ENCODE data around the gene DAAM2. TPM values are rescaled to one million over a fixed set of nuclear protein-coding genes. Genes with fewer than 3 reads are reported as not detected.

DAAM2 gene
- polyA plus RNA-seq, 3 donors: 24.2 to 30.9 (median 30.6) TPM

- DNase-seq (ENCODE audit: extremely low read depth in 1 of 11, low read depth in 9 of 11, low spot score in 4 of 11): no peak
These were observed 14.5 kb upstream of the DAAM2 start for GRCh38 chr6:39777661-39778060.

- DNase-seq (ENCODE audit: extremely low read depth in 1 of 11, low read depth in 9 of 11, low spot score in 4 of 11): no peak
These were observed 13.5 kb upstream of the DAAM2 start for GRCh38 chr6:39778581-39779255.

DNA sequence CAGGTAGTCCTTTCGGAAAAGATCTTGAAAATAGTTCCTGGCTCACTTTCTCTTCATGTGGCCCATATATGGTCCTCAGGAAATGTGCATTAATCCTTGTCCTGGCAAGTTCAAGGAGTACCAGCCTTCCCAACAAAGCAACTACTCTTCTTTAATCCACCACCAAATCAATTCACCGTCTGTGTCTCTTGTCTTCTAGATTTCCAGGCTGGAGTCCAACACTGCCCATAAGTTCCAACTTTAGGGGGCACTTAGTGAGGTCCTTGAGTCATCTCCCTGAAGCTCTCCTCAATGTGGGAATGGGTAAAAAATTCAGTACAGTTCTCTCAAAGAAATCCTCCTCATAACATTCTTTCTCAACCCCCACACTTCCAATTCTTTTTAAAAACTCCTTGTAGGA, 6.9 kb upstream of the DAAM2 start:
- DNase-seq (ENCODE audit: extremely low read depth in 1 of 11, low read depth in 9 of 11, low spot score in 4 of 11): no peak

- no peak for DNase-seq (ENCODE audit: extremely low read depth in 1 of 11, low read depth in 9 of 11, low spot score in 4 of 11)
These were observed 5.5 kb upstream of the DAAM2 start for GRCh38 chr6:39786649-39787048.

- DNase-seq (ENCODE audit: extremely low read depth in 1 of 11, low read depth in 9 of 11, low spot score in 4 of 11): no peak
These were observed 4.9 kb upstream of the DAAM2 start for GRCh38 chr6:39787322-39787721.

- DNase-seq (ENCODE audit: extremely low read depth in 1 of 11, low read depth in 9 of 11, low spot score in 4 of 11): no peak
These were observed 1.4 kb upstream of the DAAM2 start for GRCh38 chr6:39790772-39791171.

GRCh38 chr6:39791311-39791710, 865 bp upstream of the DAAM2 start:
- DNase-seq (ENCODE audit: extremely low read depth in 1 of 11, low read depth in 9 of 11, low spot score in 4 of 11): no peak

GRCh38 chr6:39792540-39793450, 619 bp downstream of the DAAM2 start:
- DNase-seq (ENCODE audit: extremely low read depth in 1 of 11, low read depth in 9 of 11, low spot score in 4 of 11): no peak

GRCh38 chr6:39793516-39793915, 1.3 kb downstream of the DAAM2 start:
- DNase-seq (ENCODE audit: extremely low read depth in 1 of 11, low read depth in 9 of 11, low spot score in 4 of 11): no peak

DNA sequence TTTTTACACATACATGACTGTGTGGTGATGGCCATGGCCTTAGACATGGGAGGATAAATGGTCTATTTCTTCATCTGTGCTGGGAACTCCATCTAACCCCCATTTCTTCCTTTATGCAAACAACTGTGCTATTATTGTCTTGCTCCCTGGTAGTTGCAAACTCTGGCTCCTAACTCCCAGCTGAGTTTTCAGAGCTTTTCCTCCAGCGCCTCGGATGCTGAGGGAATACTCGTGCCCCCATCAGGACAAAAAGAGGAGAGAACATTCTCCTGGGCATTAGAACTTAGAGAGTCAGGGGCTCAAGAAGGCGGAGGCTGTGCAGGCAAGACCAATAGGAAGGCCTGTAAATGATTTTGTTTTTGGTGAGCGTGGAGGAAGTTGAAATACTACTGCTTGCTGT, 2.1 kb downstream of the DAAM2 start:
- no peak for DNase-seq (ENCODE audit: extremely low read depth in 1 of 11, low read depth in 9 of 11, low spot score in 4 of 11)

DNA sequence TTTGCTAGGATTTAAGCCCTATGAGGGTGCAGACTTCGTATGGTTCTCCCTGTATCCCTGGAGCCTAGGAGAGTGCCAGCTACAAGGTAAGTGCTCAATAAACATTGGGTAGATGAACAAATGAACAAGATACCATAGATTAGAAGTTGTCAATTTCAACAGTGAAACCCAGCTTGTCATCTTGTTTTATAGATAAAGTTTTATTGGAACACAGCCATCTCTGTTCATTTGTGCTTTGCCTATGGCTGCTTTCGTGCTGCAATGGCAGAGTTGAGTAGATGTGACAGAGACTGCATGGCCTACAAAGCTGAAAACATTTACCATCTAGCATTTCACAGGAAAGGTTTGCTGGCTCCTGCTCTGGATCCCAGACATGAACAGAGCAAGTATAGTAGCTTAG, 5.6 kb downstream of the DAAM2 start:
- DNase-seq (ENCODE audit: extremely low read depth in 1 of 11, low read depth in 9 of 11, low spot score in 4 of 11): no peak

DNA sequence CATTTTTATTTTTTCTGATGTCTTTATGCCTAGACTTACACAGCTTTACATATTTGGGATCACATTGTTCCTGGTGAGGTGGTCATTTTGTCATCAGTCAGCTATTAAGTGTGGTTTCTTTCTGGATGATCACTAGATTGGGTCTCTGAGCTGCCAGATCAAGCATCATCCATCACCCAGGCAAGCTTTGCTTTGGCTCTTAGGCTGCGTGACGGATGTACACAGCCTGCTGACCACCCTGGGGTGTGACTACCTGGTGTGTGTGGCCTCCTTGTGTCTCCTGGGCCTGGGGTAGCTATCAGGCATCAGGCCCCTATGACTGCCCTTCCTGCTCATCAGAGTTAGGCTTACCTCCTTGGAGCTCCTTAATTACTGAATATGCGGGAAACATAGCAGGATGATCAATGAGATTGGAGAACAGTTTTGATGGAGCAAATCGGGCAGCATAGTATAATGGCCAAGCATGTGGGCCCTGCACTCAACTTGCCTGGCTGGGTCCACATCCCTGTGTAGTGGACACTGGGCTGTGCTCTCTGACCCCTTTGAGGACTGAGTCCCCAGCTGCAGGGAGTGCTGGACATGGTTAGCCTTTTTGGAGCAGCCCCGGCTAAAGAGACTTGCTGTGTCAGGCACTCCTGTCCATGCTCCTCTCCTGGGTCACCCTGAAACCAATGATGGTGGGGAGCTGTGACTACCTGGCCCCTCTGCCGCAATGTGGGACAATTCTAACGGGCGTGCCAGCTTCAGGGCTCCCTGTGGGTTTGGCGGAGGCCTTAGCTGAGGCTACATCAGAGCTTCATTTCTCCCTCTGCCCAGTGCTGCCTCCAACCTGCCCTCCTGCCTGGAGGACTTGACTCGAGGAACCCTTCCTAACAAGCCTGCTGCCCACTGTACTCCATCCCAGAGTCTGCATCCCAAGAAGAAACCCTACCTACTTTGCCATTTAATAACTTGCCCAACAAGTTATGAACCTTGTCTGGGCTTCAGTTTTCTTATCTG, 8.2 kb downstream of the DAAM2 start:
- DNase-seq (ENCODE audit: extremely low read depth in 1 of 11, low read depth in 9 of 11, low spot score in 4 of 11): no peak

- DNase-seq (ENCODE audit: extremely low read depth in 1 of 11, low read depth in 9 of 11, low spot score in 4 of 11): no peak
These were observed 9.5 kb downstream of the DAAM2 start for GRCh38 chr6:39801456-39802251.

GRCh38 chr6:39803872-39804271, 11.7 kb downstream of the DAAM2 start:
- DNase-seq (ENCODE audit: extremely low read depth in 1 of 11, low read depth in 9 of 11, low spot score in 4 of 11): no peak

DNA sequence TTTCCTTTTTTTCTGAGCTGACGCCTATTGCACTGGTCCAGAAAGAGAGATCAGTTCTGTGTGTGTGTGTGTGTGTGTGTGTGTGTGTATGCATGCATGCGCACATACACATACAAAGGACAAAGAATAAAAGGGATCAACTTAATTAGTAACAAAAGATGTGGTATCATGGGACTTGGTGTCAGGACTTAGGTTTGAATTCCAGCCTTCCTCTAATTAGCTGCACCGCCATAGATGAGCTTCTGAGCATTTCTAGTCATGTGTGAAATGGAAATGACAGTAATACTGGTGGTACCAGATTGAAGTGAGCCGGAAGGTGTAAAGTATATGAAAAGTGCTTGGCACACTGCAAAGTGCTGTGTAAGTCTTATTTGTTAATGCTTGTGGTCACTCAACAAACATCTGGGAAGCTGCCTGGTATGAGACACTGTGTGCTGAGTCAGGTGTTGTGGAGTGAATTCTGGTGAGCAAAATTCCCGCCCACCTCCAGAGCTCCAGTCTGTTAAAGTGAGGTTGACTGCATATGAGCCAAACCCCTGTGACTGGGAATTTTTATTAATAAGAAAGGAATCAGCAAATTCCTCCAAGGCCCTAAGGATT, 12.4 kb downstream of the DAAM2 start:
- DNase-seq (ENCODE audit: extremely low read depth in 1 of 11, low read depth in 9 of 11, low spot score in 4 of 11): no peak

GRCh38 chr6:39806278-39806677, 14.1 kb downstream of the DAAM2 start:
- DNase-seq (ENCODE audit: extremely low read depth in 1 of 11, low read depth in 9 of 11, low spot score in 4 of 11): no peak

GRCh38 chr6:39808346-39808745, 16.2 kb downstream of the DAAM2 start:
- DNase-seq (ENCODE audit: extremely low read depth in 1 of 11, low read depth in 9 of 11, low spot score in 4 of 11): no peak

GRCh38 chr6:39808964-39809363, 16.8 kb downstream of the DAAM2 start:
- DNase-seq (ENCODE audit: extremely low read depth in 1 of 11, low read depth in 9 of 11, low spot score in 4 of 11): no peak
